GM10266 (cell line): ENCODE data around the gene TUBGCP3.

Source experiments
- DNase-seq: peaks from one replicate; pipeline ENCODE4 v3.0.0; 2012; ENCODE audit errors: extremely low spot score
- TF ChIP-seq, protein P1 (sequence below): IDR thresholded peaks from 2 replicates; pipeline ENCODE4 v1.5.1; 2012; ENCODE audit warnings: mild to moderate bottlenecking, low read depth; ENCODE audit not compliant: control insufficient read depth, insufficient read depth; ENCODE audit errors: missing control alignments

The TUBGCP3 gene

DNA sequence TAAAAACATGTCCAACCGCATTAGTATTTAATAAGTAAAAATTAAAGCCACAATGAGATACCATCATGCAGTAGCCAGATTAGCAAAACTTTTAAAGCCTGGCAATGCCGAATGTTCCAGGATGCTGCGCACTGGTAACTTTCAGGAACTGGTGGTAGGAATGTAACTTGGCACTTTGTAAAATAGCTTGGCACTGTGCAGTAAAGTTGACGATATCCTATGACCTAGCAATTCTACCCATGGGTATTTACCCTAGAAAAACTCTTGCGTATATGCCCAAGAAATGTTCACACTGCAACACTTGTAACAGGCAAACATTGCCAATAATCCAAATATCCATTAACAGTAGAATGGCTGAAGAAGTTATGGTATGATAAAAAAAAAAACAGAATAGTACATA, 114.1 kb downstream of the TUBGCP3 start:
- TF ChIP-seq, protein P1, sequence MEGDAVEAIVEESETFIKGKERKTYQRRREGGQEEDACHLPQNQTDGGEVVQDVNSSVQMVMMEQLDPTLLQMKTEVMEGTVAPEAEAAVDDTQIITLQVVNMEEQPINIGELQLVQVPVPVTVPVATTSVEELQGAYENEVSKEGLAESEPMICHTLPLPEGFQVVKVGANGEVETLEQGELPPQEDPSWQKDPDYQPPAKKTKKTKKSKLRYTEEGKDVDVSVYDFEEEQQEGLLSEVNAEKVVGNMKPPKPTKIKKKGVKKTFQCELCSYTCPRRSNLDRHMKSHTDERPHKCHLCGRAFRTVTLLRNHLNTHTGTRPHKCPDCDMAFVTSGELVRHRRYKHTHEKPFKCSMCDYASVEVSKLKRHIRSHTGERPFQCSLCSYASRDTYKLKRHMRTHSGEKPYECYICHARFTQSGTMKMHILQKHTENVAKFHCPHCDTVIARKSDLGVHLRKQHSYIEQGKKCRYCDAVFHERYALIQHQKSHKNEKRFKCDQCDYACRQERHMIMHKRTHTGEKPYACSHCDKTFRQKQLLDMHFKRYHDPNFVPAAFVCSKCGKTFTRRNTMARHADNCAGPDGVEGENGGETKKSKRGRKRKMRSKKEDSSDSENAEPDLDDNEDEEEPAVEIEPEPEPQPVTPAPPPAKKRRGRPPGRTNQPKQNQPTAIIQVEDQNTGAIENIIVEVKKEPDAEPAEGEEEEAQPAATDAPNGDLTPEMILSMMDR: no peak
- no peak for DNase-seq

GRCh38 chr13:112469071-112469745, 118.7 kb downstream of the TUBGCP3 start:
- TF ChIP-seq, protein P1: no peak
- no peak for DNase-seq

DNA sequence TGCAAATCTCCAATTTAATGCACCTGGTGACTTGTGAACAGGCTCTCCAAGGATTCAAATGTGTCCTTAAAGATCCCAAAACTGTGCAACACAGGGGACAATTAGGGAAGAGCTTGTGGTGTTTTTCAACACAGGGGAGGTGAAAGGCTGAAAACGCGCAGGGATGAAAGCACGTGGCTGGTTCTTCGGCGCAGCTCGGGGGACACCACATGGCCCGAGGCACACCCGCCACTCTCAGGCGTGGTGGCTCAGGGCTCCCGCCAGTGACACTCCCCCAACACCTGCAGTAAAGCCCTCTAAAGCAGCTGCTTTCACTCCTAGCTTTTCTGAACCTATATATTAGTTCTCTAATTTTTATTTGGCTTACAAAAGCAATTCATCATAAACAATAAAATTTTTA, 119.9 kb downstream of the TUBGCP3 start:
- no peak for DNase-seq
- TF ChIP-seq, protein P1: no peak

DNA sequence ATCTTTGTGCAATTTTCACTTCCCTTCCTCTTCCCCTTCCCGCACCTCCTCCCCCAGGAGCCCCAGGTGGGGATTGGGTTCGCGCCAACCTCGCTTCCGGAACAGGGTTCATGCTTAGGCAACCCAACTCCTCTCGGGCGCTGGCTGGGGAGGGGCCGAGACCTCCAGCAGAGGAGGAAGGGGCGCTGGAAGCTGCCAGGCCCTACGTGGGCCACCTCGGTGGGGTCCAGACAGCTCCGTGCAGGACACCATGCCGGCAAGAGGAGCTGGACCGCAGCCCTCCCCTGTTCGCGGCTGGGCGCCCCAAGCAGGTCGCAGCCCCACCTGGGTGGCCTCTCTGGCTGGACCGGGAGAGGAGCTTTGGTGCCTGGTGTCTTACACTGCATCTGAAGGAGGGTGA, 120.7 kb downstream of the TUBGCP3 start:
- TF ChIP-seq, protein P1: no peak
- no peak for DNase-seq

GRCh38 chr13:112466132-112467058, 121.6 kb downstream of the TUBGCP3 start:
- DNase-seq: no peak

GRCh38 chr13:112465251-112466131, 122.5 kb downstream of the TUBGCP3 start:
- TF ChIP-seq, protein P1: no peak
- no peak for DNase-seq

More at GRCh38 chr13:112466132-112467058, 121.6 kb downstream of the TUBGCP3 start:
- TF ChIP-seq, protein P1: no peak

- TF ChIP-seq, protein P1: no peak
- DNase-seq: no peak
Measured at GRCh38 chr13:112464720-112465119, 123.2 kb downstream of the TUBGCP3 start.
